Cardiac muscle cell (in vitro differentiated cells and primary cell): Measurements from ENCODE around the gene STAM. TPM values are rescaled to one million over a fixed set of nuclear protein-coding genes. Genes with fewer than 3 reads are reported as not detected.

ENCODE experiments used
- DNase-seq, 2 donors: peaks; one replicate each; pipeline versions ENCODE4 v3.0.0 to v3.0.0-alpha.2; 2010 to 2017; ENCODE audit warnings: low read depth in 1 of 2, low spot score in 1 of 2
- H3K27ac ChIP-seq: fragments of 200-600 bp; sonication (generic); 2 replicates; pipeline ENCODE4 v1.5.1; 2016
- H3K27me3 ChIP-seq: fragments of 200-600 bp; sonication (generic); 2 replicates; pipeline ENCODE4 v1.6.0; 2016; ENCODE audit warnings: control low read depth
- H3K36me3 ChIP-seq: fragments of 200-600 bp; sonication (generic); 2 replicates; pipeline ENCODE4 v1.5.1; 2016; ENCODE audit warnings: control low read depth
- H3K4me1 ChIP-seq: fragments of 200-600 bp; sonication (generic); 2 replicates; pipeline ENCODE4 v1.8.1; 2017; ENCODE audit warnings: low read depth, mild to moderate bottlenecking, mixed run types
- H3K4me3 ChIP-seq: fragments of 200-600 bp; sonication (generic); 2 replicates; pipeline ENCODE4 v1.5.1; 2016; ENCODE audit warnings: mild to moderate bottlenecking
- H3K9me3 ChIP-seq: fragments of 200-600 bp; sonication (generic); 2 replicates; pipeline ENCODE4 v1.5.1; 2017; ENCODE audit warnings: low read depth, mild to moderate bottlenecking, control low read depth
- polyA plus RNA-seq: library from polyadenylated mRNA; unstranded; fragments of >200 nt; fragmentation: Nextera tagmentation; extraction: Ambion mirVana; gene quantifications from 2 replicates; pipeline ENCODE4 v1.2.1, GENCODE V29; 2016
- total RNA-seq: library from RNA; depleted of rRNA; stranded (reverse); fragments of >200 nt; gene quantifications from 2 replicates; pipeline ENCODE4 v1.2.3, GENCODE V29; 2016
- TF ChIP-seq, protein P1 (sequence below): IDR thresholded peaks from 2 replicates; pipeline ENCODE4 v1.5.1; 2012; ENCODE audit warnings: low read depth, mild to moderate bottlenecking, low read length

STAM gene
- total and polyA plus RNA-seq, 2 experiments from 2014 or later: 22.7 to 27.6 TPM

DNA sequence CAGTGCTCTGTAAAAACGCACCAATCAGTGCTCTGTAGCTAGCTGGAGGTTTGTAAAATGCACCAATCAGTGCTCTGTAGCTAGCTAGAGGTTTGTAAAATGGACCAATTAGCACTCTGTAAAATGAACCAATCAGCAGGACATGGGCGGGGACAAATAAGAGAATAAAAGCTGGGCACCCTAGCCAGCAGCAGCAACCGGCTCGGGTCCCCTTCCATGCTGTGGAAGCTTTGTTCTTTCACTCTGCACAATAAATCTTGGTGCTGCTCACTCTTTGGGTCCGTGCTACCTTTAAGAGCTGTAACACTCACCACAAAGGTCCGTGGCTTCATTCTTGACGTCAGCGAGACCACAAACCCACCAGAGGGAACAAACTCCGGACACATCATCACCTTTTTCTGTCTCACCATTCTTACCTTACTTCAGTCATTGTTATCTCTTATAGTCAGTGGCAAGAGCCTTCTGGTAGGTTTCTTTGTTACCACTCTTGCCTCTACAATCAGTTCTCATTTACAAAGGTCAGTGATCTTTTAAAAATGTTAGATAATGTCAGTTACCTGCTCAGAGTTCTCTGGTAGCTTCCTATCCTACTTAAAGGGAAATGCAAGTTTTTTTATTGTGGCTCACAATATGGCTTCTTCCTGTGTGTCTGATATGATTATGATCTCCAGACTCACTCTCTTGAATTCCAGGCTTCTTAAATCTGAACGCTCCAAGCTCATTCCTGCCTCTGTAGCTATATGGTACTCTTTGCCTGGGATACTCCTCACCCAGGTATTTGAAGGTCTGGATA is 4.5 kb downstream of the STAM start:
- Histone ChIP-seq H3K36me3 (no peaks in the 10 kb centered on the region), H3K9me3 (no peaks in the 10 kb centered on the region), H3K27ac (no peak overlapping the region), H3K27me3 (no peaks in the 10 kb centered on the region), H3K4me1 (peaks cover 8% of the 10 kb centered on the region), H3K4me3 (no peak overlapping the region)
- TF ChIP-seq, protein P1, sequence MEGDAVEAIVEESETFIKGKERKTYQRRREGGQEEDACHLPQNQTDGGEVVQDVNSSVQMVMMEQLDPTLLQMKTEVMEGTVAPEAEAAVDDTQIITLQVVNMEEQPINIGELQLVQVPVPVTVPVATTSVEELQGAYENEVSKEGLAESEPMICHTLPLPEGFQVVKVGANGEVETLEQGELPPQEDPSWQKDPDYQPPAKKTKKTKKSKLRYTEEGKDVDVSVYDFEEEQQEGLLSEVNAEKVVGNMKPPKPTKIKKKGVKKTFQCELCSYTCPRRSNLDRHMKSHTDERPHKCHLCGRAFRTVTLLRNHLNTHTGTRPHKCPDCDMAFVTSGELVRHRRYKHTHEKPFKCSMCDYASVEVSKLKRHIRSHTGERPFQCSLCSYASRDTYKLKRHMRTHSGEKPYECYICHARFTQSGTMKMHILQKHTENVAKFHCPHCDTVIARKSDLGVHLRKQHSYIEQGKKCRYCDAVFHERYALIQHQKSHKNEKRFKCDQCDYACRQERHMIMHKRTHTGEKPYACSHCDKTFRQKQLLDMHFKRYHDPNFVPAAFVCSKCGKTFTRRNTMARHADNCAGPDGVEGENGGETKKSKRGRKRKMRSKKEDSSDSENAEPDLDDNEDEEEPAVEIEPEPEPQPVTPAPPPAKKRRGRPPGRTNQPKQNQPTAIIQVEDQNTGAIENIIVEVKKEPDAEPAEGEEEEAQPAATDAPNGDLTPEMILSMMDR: no peak
- DNase-seq: no peak

DNA sequence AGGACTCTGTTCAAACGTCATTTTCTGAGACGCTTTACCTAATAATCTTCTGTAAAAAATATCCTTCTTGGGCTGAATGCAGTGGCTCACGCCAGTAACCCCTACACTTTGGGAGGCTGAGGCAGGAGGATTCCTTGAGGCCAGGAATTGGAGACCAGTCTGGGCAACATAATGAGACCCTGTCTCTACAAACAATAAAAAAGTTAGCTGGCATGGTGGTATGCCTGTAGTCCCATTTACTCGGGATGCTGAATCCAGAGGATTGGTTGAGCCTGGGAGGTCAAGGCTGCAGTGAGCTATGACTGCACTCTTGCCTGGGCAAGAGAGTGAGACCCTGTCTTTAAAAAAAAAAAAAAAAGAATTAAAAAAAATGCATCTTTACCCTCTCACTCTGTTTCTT is 5.1 kb downstream of the STAM start:
- Histone ChIP-seq H3K9me3 (no peaks in the 10 kb centered on the region), H3K27ac (no peak overlapping the region), H3K4me1 (peaks cover 8% of the 10 kb centered on the region), H3K36me3 (no peaks in the 10 kb centered on the region), H3K27me3 (no peaks in the 10 kb centered on the region), H3K4me3 (no peak overlapping the region)
- TF ChIP-seq, protein P1: no peak
- no peak for DNase-seq

DNA sequence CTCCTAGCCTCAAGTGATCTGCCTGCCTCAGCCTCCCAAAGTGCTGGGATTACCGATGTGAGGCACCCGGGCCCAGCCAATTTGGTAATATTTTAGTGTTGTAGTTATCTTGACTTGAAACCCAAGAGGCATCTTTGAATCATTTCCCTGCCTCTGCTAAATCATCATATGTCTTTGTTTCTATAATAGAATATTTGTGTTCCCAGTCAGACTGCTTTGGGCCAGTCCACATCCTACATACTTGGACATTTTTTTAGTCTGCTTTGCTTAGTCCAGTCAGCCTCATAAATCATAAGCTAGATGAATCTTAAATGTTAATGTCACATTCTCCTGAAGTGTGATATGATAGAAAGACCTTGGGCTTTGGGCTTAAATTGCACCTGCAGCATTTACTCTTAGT is 5.9 kb downstream of the STAM start:
- no peak overlapping the region for H3K4me3 ChIP-seq
- no peaks in the 10 kb centered on the region for H3K27me3 ChIP-seq
- no peaks in the 10 kb centered on the region for H3K36me3 ChIP-seq
- no peak for DNase-seq
- no peak overlapping the region for H3K27ac ChIP-seq
- TF ChIP-seq, protein P1: no peak
- peaks cover 7% of the 10 kb centered on the region for H3K4me1 ChIP-seq
- no peaks in the 10 kb centered on the region for H3K9me3 ChIP-seq

DNA sequence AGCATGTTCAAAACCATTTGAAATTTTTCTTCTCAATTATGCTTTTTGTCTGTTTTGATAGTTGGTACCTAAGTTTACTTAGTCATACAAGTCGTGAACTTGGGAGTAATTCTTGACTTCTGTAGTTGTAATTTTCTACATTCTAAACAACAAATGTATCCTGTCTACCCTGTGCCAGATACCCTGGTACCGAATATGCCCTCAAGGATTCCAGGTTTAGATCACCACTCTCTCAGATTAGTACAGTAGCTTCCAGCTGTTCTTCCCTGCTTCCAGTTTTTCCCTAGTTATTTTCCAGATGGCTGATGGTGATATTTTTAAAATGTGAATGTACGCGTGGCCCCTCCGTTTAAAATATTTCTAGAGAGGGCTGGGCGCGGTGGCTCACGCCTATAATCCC is 6.5 kb downstream of the STAM start:
- H3K27ac ChIP-seq: no peak overlapping the region
- no peak for DNase-seq
- TF ChIP-seq, protein P1: no peak

DNA sequence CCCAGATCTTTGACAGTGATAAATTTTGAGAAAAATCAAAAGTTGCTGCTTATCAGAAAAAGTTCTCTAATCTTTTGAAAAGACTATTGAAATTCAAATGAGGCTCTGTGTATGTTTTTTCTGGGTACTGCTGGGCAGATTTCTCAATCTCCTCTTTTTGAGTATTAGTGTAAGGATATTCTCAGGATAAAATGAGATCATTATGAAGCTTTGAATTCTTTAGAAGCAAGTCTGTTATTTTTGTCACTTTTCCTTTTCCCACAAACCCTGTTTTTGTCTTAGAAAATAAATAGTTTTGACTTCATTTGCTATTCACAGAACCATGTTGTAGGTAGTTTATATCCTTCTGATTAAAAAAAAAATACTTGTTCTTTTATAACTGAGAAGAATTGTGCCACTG is 7.9 kb downstream of the STAM start:
- Histone ChIP-seq H3K27ac (no peak overlapping the region), H3K4me1 (no peaks in the 10 kb centered on the region), H3K27me3 (no peaks in the 10 kb centered on the region), H3K9me3 (no peaks in the 10 kb centered on the region), H3K36me3 (no peaks in the 10 kb centered on the region), H3K4me3 (no peak overlapping the region)
- no peak for DNase-seq
- TF ChIP-seq, protein P1: no peak

More for the DNA sequence above, 6.5 kb downstream of the STAM start:
- Histone ChIP-seq H3K4me3 (no peak overlapping the region), H3K27me3 (no peaks in the 10 kb centered on the region), H3K4me1 (peaks cover 1% of the 10 kb centered on the region), H3K36me3 (no peaks in the 10 kb centered on the region), H3K9me3 (no peaks in the 10 kb centered on the region)
